NCI-H2227 (cell line): ENCODE results near the gene METTL9.
"Not testable (repeated sequence)": the region's sequence is repeated elsewhere in the genome, so short reads cannot be mapped to it uniquely, and the experiment has no call there.

Source experiments
- DNase-seq: peaks from one replicate; lab custom pipeline; 2025; ENCODE audit not compliant: unreplicated experiment; lab: John Stamatoyannopoulos, UW

The METTL9 gene

GRCh38 chr16:21656795-21657768 lies 57.7 kb downstream of the METTL9 start:
- DNase-seq: peak; percentile 76

- no peak for DNase-seq
Observed at GRCh38 chr16:21659124-21659523, 59.7 kb downstream of the METTL9 start.

GRCh38 chr16:21663889-21664647 lies 64.7 kb downstream of the METTL9 start, which contains the start of gene OTOA:
OTOA (plus strand) TSS chr16:21663968; CDS start chr16:21678515, 14,547 bp downstream.
- DNase-seq: peak; percentile 42

GRCh38 chr16:21664801-21665492 lies 65.6 kb downstream of the METTL9 start:
- DNase-seq: no peak

- DNase-seq: no peak
Observed at GRCh38 chr16:21666772-21667171, 67.4 kb downstream of the METTL9 start.

GRCh38 chr16:21667575-21667974 lies 68.2 kb downstream of the METTL9 start:
- no peak for DNase-seq

- no peak for DNase-seq
Observed at GRCh38 chr16:21673469-21673868, 74.1 kb downstream of the METTL9 start.

- not testable (repeated sequence) for DNase-seq
Observed at GRCh38 chr16:21674456-21674855, 75.1 kb downstream of the METTL9 start.

GRCh38 chr16:21680714-21681113 lies 81.3 kb downstream of the METTL9 start:
- DNase-seq: not testable (repeated sequence)

- no peak for DNase-seq
Observed at GRCh38 chr16:21683184-21683583, 83.8 kb downstream of the METTL9 start.

GRCh38 chr16:21684199-21684598 lies 84.8 kb downstream of the METTL9 start:
- DNase-seq: no peak

GRCh38 chr16:21685034-21685455 lies 85.7 kb downstream of the METTL9 start:
- no peak for DNase-seq

GRCh38 chr16:21689107-21689506 lies 89.7 kb downstream of the METTL9 start:
- DNase-seq: no peak

- DNase-seq: not testable (repeated sequence)
Observed at GRCh38 chr16:21690967-21691366, 91.6 kb downstream of the METTL9 start.

GRCh38 chr16:21694609-21695008 lies 95.2 kb downstream of the METTL9 start:
- DNase-seq: no peak

GRCh38 chr16:21697032-21697431 lies 97.7 kb downstream of the METTL9 start:
- no peak for DNase-seq

- DNase-seq: peak; percentile 38
Observed at GRCh38 chr16:21698169-21699032, 99.0 kb downstream of the METTL9 start.

GRCh38 chr16:21701271-21701670 lies 101.9 kb downstream of the METTL9 start:
- DNase-seq: no peak

- no peak for DNase-seq
Observed at GRCh38 chr16:21702276-21702675, 102.9 kb downstream of the METTL9 start.

- no peak for DNase-seq
Observed at GRCh38 chr16:21703156-21703555, 103.8 kb downstream of the METTL9 start.
